WTC11 (cell line): Measurements from ENCODE around the gene ATP6V1G1. TPM values are rescaled to one million over a fixed set of nuclear protein-coding genes. Genes with fewer than 3 reads are reported as not detected.

Experiments
- ATAC-seq: fragments of 200-7000 bp; cut with Tn5 transposase; 2 replicates; pipeline ENCODE4 v1.10.0; 2021; ENCODE audit warnings: mild to moderate bottlenecking, moderate library complexity
- CTCF ChIA-PET: fragments of 300-600 bp; sonication (Branson Sonifier 250); formaldehyde crosslinking; loops from one replicate; lab custom pipeline; 2021; ENCODE audit warnings: antibody characterized with exemption; lab: Charles Lee
- POLR2A ChIA-PET: fragments of 350-600 bp; sonication (Branson Sonifier 250); formaldehyde crosslinking; loops from one replicate; lab custom pipeline; 2021; ENCODE audit warnings: antibody characterized with exemption; lab: Charles Lee
- DNase-seq: peaks from one replicate; pipeline ENCODE4 v3.0.0; 2021; ENCODE audit warnings: low spot score
- H3K27ac Mint-ChIP-seq: 2 replicates; pipeline ENCODE4 v1.8.0; 2021; ENCODE audit warnings: mixed read lengths
- H3K27me3 Mint-ChIP-seq: 2 replicates; pipeline ENCODE4 v1.8.0; 2021; ENCODE audit warnings: low read depth, mild to moderate bottlenecking, moderate library complexity, mixed read lengths
- H3K36me3 Mint-ChIP-seq: 2 replicates; pipeline ENCODE4 v1.8.0; 2021; ENCODE audit warnings: mixed read lengths
- H3K4me1 Mint-ChIP-seq: 2 replicates; pipeline ENCODE4 v1.8.0; 2022; ENCODE audit warnings: mixed read lengths
- H3K4me3 Mint-ChIP-seq: 2 replicates; pipeline ENCODE4 v1.8.0; 2021; ENCODE audit warnings: mild to moderate bottlenecking, moderate library complexity, mixed read lengths
- H3K9me3 Mint-ChIP-seq: 2 replicates; pipeline ENCODE4 v1.8.0; 2021; ENCODE audit warnings: mixed read lengths
- ATF2 ChIP-seq: sonication (generic); formaldehyde crosslinking; IDR thresholded peaks from 2 replicates; pipeline ENCODE4 v1.8.1; 2022; ENCODE audit warnings: low read depth, missing genetic modification reagents, borderline replicate concordance
- CBFB ChIP-seq: sonication (generic); formaldehyde crosslinking; IDR thresholded peaks from 2 replicates; pipeline ENCODE4 v1.8.1; 2022; ENCODE audit warnings: mild to moderate bottlenecking, low read depth, missing genetic modification reagents
- CREM ChIP-seq: sonication (generic); formaldehyde crosslinking; IDR thresholded peaks from 2 replicates; pipeline ENCODE4 v1.8.1; 2022; ENCODE audit warnings: mild to moderate bottlenecking, missing genetic modification reagents, moderate library complexity
- E2F1 ChIP-seq: sonication (generic); formaldehyde crosslinking; IDR thresholded peaks from 2 replicates; pipeline ENCODE4 v1.8.0; 2022; ENCODE audit warnings: mild to moderate bottlenecking, missing genetic modification reagents
- FOXK1 ChIP-seq: sonication (generic); formaldehyde crosslinking; IDR thresholded peaks from 2 replicates; pipeline ENCODE4 v1.8.0; 2022; ENCODE audit warnings: mild to moderate bottlenecking, moderate library complexity, missing genetic modification reagents
- GTF2I ChIP-seq: fragments of 250-450 bp; sonication (Bioruptor Pico); conservative IDR thresholded peaks from 2 replicates; pipeline ENCODE4 v1.4.0; 2021; ENCODE audit warnings: mild to moderate bottlenecking
- IRF2 ChIP-seq: sonication (generic); formaldehyde crosslinking; IDR thresholded peaks from 2 replicates; pipeline ENCODE4 v1.8.0; 2022; ENCODE audit warnings: low read depth, missing genetic modification reagents, borderline replicate concordance
- MLX ChIP-seq: sonication (generic); formaldehyde crosslinking; IDR thresholded peaks from 2 replicates; pipeline ENCODE4 v1.8.1; 2023; ENCODE audit warnings: mild to moderate bottlenecking, missing genetic modification reagents, moderate library complexity
- MYBL2 ChIP-seq: sonication (generic); formaldehyde crosslinking; IDR thresholded peaks from 2 replicates; pipeline ENCODE4 v1.8.1; 2023; ENCODE audit warnings: mild to moderate bottlenecking, moderate library complexity, missing genetic modification reagents
- NFYB ChIP-seq: sonication (generic); formaldehyde crosslinking; conservative IDR thresholded peaks from 2 replicates; pipeline ENCODE4 v1.8.0; 2022; ENCODE audit warnings: low read depth, missing genetic modification reagents
- OVOL2 ChIP-seq: fragments of 250-450 bp; sonication (Bioruptor Pico); IDR thresholded peaks from 2 replicates; pipeline ENCODE4 v1.9.0; 2021; ENCODE audit warnings: mild to moderate bottlenecking, borderline replicate concordance
- PRRX2 ChIP-seq: fragments of 250-450 bp; sonication (Bioruptor Pico); IDR thresholded peaks from 2 replicates; pipeline ENCODE4 v1.8.0; 2021; ENCODE audit warnings: mild to moderate bottlenecking
- RORB ChIP-seq: fragments of 250-450 bp; sonication (Bioruptor Pico); IDR thresholded peaks from 2 replicates; pipeline ENCODE4 v1.9.0; 2021; ENCODE audit warnings: mild to moderate bottlenecking
- SMAD3 ChIP-seq: sonication (generic); formaldehyde crosslinking; IDR thresholded peaks from 2 replicates; pipeline ENCODE4 v1.8.0; 2022; ENCODE audit warnings: missing genetic modification reagents, mild to moderate bottlenecking, borderline replicate concordance
- SP1 ChIP-seq: sonication (generic); formaldehyde crosslinking; conservative IDR thresholded peaks from 2 replicates; pipeline ENCODE4 v1.8.1; 2022; ENCODE audit warnings: missing genetic modification reagents
- TEAD4 ChIP-seq: sonication (generic); formaldehyde crosslinking; IDR thresholded peaks from 2 replicates; pipeline ENCODE4 v1.8.0; 2022; ENCODE audit warnings: mild to moderate bottlenecking, missing genetic modification reagents
- TP53 ChIP-seq: sonication (generic); formaldehyde crosslinking; IDR thresholded peaks from 2 replicates; pipeline ENCODE4 v1.8.1; 2023; ENCODE audit warnings: mild to moderate bottlenecking, missing genetic modification reagents
- ZBTB43 ChIP-seq: sonication (generic); formaldehyde crosslinking; IDR thresholded peaks from 2 replicates; pipeline ENCODE4 v1.8.1; 2023; ENCODE audit warnings: mild to moderate bottlenecking, missing genetic modification reagents
- ZNF138 ChIP-seq: sonication (generic); formaldehyde crosslinking; conservative IDR thresholded peaks from 2 replicates; pipeline ENCODE4 v1.8.1; 2022; ENCODE audit warnings: mild to moderate bottlenecking, moderate library complexity, missing genetic modification reagents
- ZNF281 ChIP-seq: sonication (generic); formaldehyde crosslinking; IDR thresholded peaks from 2 replicates; pipeline ENCODE4 v1.8.0; 2023; ENCODE audit warnings: mild to moderate bottlenecking, missing genetic modification reagents
- ZNF317 ChIP-seq: sonication (generic); formaldehyde crosslinking; IDR thresholded peaks from 2 replicates; pipeline ENCODE4 v1.8.1; 2023; ENCODE audit warnings: low read depth, mild to moderate bottlenecking, moderate library complexity, missing genetic modification reagents, borderline replicate concordance
- ZNF512 ChIP-seq: sonication (generic); formaldehyde crosslinking; IDR thresholded peaks from 2 replicates; pipeline ENCODE4 v1.8.1; 2022; ENCODE audit warnings: missing genetic modification reagents, borderline replicate concordance
- ZNF532 ChIP-seq: fragments of 250-450 bp; sonication (Bioruptor Pico); IDR thresholded peaks from 2 replicates; pipeline ENCODE4 v1.9.0; 2021; ENCODE audit warnings: mild to moderate bottlenecking, borderline replicate concordance
- total RNA-seq: library from RNA; stranded (reverse); gene quantifications from 3 replicates; pipeline ENCODE4 v1.2.3, GENCODE V29; 2021

Gene ATP6V1G1
- total RNA-seq, 1 experiment from 2014 or later: 108 TPM

GRCh38 chr9:114553202-114553601 lies 34.4 kb upstream of the ATP6V1G1 start (continued):
- TF ChIP-seq ATF2 (CRISPR knock-in tag) (no peak), SMAD3 (CRISPR knock-in tag) (no peak), CBFB (CRISPR knock-in tag) (no peak), OVOL2 (no peak), CREM (CRISPR knock-in tag) (no peak), IRF2 (CRISPR knock-in tag) (no peak)
- TF ChIP-seq, all 79 proteins: peak for 0

GRCh38 chr9:114555696-114556095 lies 31.9 kb upstream of the ATP6V1G1 start:
- CTCF ChIA-PET: interaction anchor here (1.0 to 1.6 kb wide), 2 partner anchors 18 to 98 kb away, joined by 3 to 9 read pairs; no protein-coding TSS in a partner anchor
- ATAC-seq: no peak
- no peaks in the 10 kb centered on the region for H3K27me3 Mint-ChIP-seq
- TF ChIP-seq ZNF138 (CRISPR knock-in tag) (no peak), ZNF532 (no peak), FOXK1 (CRISPR knock-in tag) (no peak), ZNF281 (CRISPR knock-in tag) (no peak), GTF2I (CRISPR knock-in tag) (no peak), E2F1 (no peak), MYBL2 (CRISPR knock-in tag) (no peak), PRRX2 (CRISPR knock-in tag) (no peak), SP1 (CRISPR knock-in tag) (no peak), ZNF512 (no peak), ZNF317 (CRISPR knock-in tag) (no peak), NFYB (CRISPR knock-in tag) (no peak), TP53 (CRISPR knock-in tag) (no peak), TEAD4 (CRISPR knock-in tag) (no peak), IRF2 (CRISPR knock-in tag) (no peak), ZBTB43 (CRISPR knock-in tag) (no peak), MLX (CRISPR knock-in tag) (no peak), RORB (no peak)

More at GRCh38 chr9:114555696-114556095, 31.9 kb upstream of the ATP6V1G1 start:
- Mint-ChIP-seq H3K4me1 (0 out of 2 replicates have a peak, but pooled peaks cover 3% of the 10 kb centered on the region), H3K4me3 (no peak overlapping the region), H3K27ac (no peak overlapping the region), H3K9me3 (peaks cover 8% of the 10 kb centered on the region), H3K36me3 (peaks cover 4% of the 10 kb centered on the region; the same call in 1 of the 2 replicates)
- POLR2A ChIA-PET: no interaction called here
- no peak for DNase-seq
